ENCODE data around the gene CSNK2A1.
"Not testable (repeated sequence)": the region's sequence is repeated elsewhere in the genome, so short reads cannot be mapped to it uniquely, and the experiment has no call there.

DNA sequence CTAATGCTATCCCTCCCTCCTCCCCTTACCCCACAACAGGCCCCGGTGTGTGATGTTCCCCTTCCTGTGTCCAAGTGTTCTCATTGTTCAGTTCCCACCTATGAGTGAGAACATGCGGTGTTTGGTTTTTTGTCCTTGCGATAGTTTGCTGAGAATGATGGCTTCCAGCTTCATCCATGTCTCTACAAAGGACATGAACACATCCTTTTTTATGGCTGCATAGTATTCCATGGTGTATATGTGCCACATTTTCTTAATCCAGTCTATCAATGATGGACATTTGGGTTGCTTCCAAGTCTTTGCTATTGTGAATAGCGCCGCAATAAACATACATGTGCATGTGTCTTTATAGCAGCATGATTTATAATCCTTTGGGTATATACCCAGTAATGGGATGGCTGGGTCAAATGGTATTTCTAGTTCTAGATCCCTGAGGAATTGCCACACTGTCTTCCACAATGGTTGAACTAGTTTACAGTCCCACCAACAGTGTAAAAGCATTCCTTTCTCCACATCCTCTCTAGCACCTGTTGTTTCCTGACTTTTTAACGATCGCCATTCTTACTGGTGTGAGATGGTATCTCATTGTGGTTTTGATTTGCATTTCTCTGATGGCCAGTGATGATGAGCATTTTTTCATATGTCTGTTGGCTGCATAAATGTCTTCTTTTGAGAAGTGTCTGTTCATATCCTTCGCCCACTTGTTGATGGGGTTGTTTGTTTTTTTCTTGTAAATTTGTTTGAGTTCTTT lies 35.5 kb upstream of the CSNK2A1 start:
- TF ChIP-seq, protein P1, sequence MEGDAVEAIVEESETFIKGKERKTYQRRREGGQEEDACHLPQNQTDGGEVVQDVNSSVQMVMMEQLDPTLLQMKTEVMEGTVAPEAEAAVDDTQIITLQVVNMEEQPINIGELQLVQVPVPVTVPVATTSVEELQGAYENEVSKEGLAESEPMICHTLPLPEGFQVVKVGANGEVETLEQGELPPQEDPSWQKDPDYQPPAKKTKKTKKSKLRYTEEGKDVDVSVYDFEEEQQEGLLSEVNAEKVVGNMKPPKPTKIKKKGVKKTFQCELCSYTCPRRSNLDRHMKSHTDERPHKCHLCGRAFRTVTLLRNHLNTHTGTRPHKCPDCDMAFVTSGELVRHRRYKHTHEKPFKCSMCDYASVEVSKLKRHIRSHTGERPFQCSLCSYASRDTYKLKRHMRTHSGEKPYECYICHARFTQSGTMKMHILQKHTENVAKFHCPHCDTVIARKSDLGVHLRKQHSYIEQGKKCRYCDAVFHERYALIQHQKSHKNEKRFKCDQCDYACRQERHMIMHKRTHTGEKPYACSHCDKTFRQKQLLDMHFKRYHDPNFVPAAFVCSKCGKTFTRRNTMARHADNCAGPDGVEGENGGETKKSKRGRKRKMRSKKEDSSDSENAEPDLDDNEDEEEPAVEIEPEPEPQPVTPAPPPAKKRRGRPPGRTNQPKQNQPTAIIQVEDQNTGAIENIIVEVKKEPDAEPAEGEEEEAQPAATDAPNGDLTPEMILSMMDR (IDR thresholded peaks at IDR 0.05), result not testable (repeated sequence)
- TF ChIP-seq ZFX (IDR thresholded peaks at IDR 0.05; ENCODE audit: borderline replicate concordance), result not testable (repeated sequence)

Data from 22Rv1 (cell line).